KMS-11 (cell line): Measurements from ENCODE around the gene STK32A.

Experiments
- H2AFZ ChIP-seq: fragments of 200-600 bp; sonication (generic); 2 replicates; pipeline ENCODE4 v1.6.1; 2016; ENCODE audit warnings: antibody characterized with exemption, mixed run types, low read depth
- H3K27ac ChIP-seq: fragments of 200-600 bp; sonication (generic); 2 replicates; pipeline ENCODE4 v1.6.1; 2016; ENCODE audit warnings: mild to moderate bottlenecking, mixed run types
- H3K27me3 ChIP-seq: fragments of 200-600 bp; sonication (generic); 2 replicates; pipeline ENCODE4 v1.6.1; 2017; ENCODE audit warnings: mild to moderate bottlenecking, low read depth, mixed run types, moderate library complexity; ENCODE audit not compliant: insufficient read depth
- H3K36me3 ChIP-seq: fragments of 200-600 bp; sonication (generic); 2 replicates; pipeline ENCODE4 v1.6.1; 2017; ENCODE audit warnings: mild to moderate bottlenecking, mixed run types; ENCODE audit not compliant: insufficient read depth
- H3K4me1 ChIP-seq: fragments of 200-600 bp; sonication (generic); 2 replicates; pipeline ENCODE4 v1.6.1; 2016; ENCODE audit warnings: mild to moderate bottlenecking, low read depth, mixed run types; ENCODE audit not compliant: poor library complexity, severe bottlenecking
- H3K4me2 ChIP-seq: fragments of 200-600 bp; sonication (generic); 2 replicates; pipeline ENCODE4 v1.7.0; 2016; ENCODE audit warnings: mild to moderate bottlenecking, mixed run types
- H3K4me3 ChIP-seq: fragments of 200-600 bp; sonication (generic); IDR thresholded peaks from 2 replicates; pipeline ENCODE4 v1.6.1; 2017; ENCODE audit warnings: low read depth, low read length, mixed read lengths; ENCODE audit not compliant: insufficient read depth
- H3K79me2 ChIP-seq: fragments of 200-600 bp; sonication (generic); 2 replicates; pipeline ENCODE4 v1.6.1; 2016; ENCODE audit warnings: low read depth, mixed run types; ENCODE audit not compliant: insufficient read depth
- H3K9ac ChIP-seq: fragments of 200-600 bp; sonication (generic); 2 replicates; pipeline ENCODE4 v1.6.1; 2016; ENCODE audit warnings: mild to moderate bottlenecking, mixed run types
- H4K20me1 ChIP-seq: fragments of 200-600 bp; sonication (generic); 2 replicates; pipeline ENCODE4 v1.6.1; 2016; ENCODE audit warnings: mild to moderate bottlenecking, mixed run types; ENCODE audit not compliant: insufficient read depth
- TF ChIP-seq, protein P1 (sequence below): fragments of 200-600 bp; sonication (generic); conservative IDR thresholded peaks from 2 replicates; pipeline ENCODE4 v1.6.1; 2017; ENCODE audit warnings: low read depth, mild to moderate bottlenecking, antibody characterized with exemption, low read length, moderate library complexity, mixed read lengths

STK32A gene

GRCh38 chr5:147290261-147290660, 55.4 kb downstream of the STK32A start:
- Histone ChIP-seq H3K27ac (no peak overlapping the region), H2AFZ (no peak overlapping the region), H3K4me2 (no peak overlapping the region), H3K9ac (no peak overlapping the region), H3K4me1 (no peaks in the 10 kb centered on the region), H3K4me3 (no peak overlapping the region), H4K20me1 (no peaks in the 10 kb centered on the region), H3K27me3 (no peaks in the 10 kb centered on the region), H3K36me3 (no peaks in the 10 kb centered on the region), H3K79me2 (no peaks in the 10 kb centered on the region)
- TF ChIP-seq, protein P1, sequence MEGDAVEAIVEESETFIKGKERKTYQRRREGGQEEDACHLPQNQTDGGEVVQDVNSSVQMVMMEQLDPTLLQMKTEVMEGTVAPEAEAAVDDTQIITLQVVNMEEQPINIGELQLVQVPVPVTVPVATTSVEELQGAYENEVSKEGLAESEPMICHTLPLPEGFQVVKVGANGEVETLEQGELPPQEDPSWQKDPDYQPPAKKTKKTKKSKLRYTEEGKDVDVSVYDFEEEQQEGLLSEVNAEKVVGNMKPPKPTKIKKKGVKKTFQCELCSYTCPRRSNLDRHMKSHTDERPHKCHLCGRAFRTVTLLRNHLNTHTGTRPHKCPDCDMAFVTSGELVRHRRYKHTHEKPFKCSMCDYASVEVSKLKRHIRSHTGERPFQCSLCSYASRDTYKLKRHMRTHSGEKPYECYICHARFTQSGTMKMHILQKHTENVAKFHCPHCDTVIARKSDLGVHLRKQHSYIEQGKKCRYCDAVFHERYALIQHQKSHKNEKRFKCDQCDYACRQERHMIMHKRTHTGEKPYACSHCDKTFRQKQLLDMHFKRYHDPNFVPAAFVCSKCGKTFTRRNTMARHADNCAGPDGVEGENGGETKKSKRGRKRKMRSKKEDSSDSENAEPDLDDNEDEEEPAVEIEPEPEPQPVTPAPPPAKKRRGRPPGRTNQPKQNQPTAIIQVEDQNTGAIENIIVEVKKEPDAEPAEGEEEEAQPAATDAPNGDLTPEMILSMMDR: no peak

GRCh38 chr5:147303251-147303650, 68.4 kb downstream of the STK32A start:
- no peaks in the 10 kb centered on the region for H3K79me2 ChIP-seq
- H3K36me3 ChIP-seq: no peaks in the 10 kb centered on the region
- no peak overlapping the region for H3K9ac ChIP-seq
- H4K20me1 ChIP-seq: no peaks in the 10 kb centered on the region
- no peaks in the 10 kb centered on the region for H3K4me1 ChIP-seq
- no peak overlapping the region for H2AFZ ChIP-seq
- H3K27ac ChIP-seq: no peak overlapping the region
- TF ChIP-seq, protein P1: no peak
- H3K4me3 ChIP-seq: no peak overlapping the region
- no peaks in the 10 kb centered on the region for H3K27me3 ChIP-seq
- no peak overlapping the region for H3K4me2 ChIP-seq

GRCh38 chr5:147303976-147304375, 69.2 kb downstream of the STK32A start:
- TF ChIP-seq, protein P1: no peak
- H3K27ac ChIP-seq: no peak overlapping the region
- no peak overlapping the region for H3K4me3 ChIP-seq
- no peaks in the 10 kb centered on the region for H3K27me3 ChIP-seq
- H3K4me2 ChIP-seq: no peak overlapping the region
- H3K36me3 ChIP-seq: no peaks in the 10 kb centered on the region
- H3K9ac ChIP-seq: no peak overlapping the region
- no peak overlapping the region for H2AFZ ChIP-seq
- H4K20me1 ChIP-seq: no peaks in the 10 kb centered on the region
- H3K4me1 ChIP-seq: no peaks in the 10 kb centered on the region
- H3K79me2 ChIP-seq: no peaks in the 10 kb centered on the region

DNA sequence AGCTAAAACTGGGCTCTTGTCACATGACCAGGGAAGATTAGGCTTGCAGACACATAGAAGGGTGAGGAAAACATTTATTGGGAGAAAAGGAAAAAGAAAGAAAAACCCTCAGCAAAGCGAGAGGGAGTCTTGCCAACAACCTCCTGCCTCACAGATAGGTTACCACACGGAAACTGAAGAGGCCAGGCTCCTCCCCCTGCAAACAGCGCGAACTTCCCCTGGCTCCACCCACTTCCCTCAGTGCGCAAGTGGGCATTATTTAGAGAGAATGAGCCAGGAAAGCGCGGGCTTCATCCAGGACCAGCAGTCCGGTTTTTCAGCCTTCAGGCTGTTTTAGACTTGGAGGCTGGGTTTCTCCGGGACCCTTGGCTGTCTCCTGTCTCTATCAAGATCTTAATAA, 70.3 kb downstream of the STK32A start:
- Histone ChIP-seq H3K4me2 (no peak overlapping the region), H3K27me3 (no peaks in the 10 kb centered on the region), H3K4me3 (no peak overlapping the region), H3K79me2 (no peaks in the 10 kb centered on the region), H3K36me3 (no peaks in the 10 kb centered on the region), H3K4me1 (no peaks in the 10 kb centered on the region), H4K20me1 (no peaks in the 10 kb centered on the region), H3K27ac (no peak overlapping the region), H2AFZ (no peak overlapping the region), H3K9ac (no peak overlapping the region)
- TF ChIP-seq, protein P1: no peak
